ENCODE data around the gene SULT1B1.
"Not testable (repeated sequence)": the region's sequence is repeated elsewhere in the genome, so short reads cannot be mapped to it uniquely, and the experiment has no call there.

The SULT1B1 gene

DNA sequence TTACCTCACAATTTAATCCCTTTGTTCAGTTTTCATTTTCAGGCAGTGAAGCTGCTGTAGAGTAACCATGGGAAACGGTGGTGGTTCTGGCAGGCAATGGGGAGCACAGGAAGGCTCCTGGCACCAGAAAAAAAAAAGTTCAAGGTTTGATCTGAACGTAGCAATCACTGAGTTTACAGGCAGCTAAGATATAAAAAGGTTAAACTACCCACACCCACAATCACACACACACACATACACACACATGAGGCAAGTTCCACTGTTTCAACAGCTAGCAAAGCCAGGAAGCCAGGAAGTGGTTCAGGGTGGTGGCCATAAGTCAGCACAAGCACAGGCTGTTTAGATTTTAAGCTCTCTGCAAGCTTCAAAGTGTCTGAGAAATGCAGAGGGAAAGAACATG lies at the start of gene SULT1B1:
Gene SULT1B1 (minus strand): TSS at position 166 of the 400 bp plus-strand sequence. CDS start 5,403 bp downstream, outside the sequence.
- DNase-seq (ENCODE audit: low read depth in 1 of 2, low spot score in 1 of 2) = no peak

DNA sequence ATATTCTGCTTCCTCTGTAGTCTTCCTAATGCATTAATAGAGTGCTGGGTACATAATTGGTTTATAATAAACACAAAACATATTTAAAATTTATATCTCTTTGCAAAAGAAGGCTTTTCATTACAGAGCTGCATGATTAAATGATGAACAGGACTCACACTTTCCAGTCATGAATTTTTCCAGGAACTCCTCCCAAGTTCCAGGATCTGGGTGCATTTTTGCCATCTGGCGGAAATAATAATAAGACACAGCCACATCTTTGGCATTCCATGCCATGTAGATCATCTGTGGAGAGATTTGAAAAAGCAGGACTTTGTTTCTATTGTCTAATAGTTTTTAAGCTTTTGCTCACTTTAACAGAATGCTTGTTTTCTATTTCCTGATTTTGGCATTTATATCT lies 40.2 kb upstream of the SULT1B1 start:
- no peak for DNase-seq (ENCODE audit: low read depth in 1 of 2, low spot score in 1 of 2)

DNA sequence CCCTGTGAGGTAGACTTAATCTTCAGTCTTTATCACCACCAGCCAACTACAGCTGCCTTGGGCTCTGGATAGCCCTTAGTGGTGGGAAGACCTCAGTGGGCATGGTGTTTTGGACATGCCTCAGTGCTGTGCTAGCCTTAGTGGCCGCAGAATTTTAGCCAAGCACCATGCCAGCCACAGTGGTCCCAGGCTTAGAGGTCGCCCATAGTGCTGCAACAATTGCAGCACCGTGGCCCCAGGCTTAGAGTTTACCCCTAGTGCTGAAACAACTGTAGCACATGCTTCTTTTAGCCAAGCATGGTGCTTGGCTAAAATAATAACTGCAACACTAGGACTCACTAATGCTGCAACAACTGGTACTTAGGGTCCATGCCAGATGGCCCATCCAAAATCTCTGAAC lies 38.9 kb upstream of the SULT1B1 start:
- no peak for DNase-seq (ENCODE audit: low read depth in 1 of 2, low spot score in 1 of 2)

DNA sequence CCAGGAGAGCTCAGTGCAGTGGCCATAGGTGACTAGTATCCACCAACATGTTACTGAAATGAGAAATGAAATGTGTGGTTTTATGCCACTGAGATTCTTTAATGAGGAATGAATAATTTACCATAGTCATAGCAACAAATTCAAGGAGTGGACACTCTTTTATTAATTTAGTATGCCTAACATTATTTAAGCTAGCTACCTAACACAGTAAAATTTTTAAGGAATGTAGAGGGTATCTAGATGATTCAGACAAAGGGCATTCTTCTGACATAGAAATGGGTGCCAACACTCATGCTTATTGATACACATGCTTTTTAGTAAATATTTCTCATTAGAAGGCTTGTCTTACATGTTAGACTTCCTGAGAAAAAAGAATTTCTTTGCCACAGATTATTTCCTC lies 33.3 kb upstream of the SULT1B1 start:
- no peak for DNase-seq (ENCODE audit: low read depth in 1 of 2, low spot score in 1 of 2)

DNA sequence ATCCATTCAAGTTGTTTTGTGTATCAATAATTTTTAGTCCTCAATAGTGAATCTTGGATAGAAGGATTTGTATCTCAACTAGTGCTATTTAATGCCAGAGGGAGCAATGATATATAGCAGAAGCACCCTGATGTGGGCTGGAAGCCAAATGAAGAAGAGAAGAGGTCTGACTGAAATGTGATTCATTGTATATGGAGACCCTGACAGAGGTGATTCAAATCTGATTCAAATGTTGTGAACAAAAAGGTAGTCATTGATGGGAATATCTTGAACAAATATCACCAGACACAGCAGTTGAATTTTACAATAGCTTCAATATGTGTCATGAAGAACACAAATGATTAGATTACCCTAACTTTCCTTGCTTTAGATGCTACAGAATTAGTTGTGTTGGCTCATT lies 27.5 kb upstream of the SULT1B1 start:
- no peak for DNase-seq (ENCODE audit: low read depth in 1 of 2, low spot score in 1 of 2)

DNA sequence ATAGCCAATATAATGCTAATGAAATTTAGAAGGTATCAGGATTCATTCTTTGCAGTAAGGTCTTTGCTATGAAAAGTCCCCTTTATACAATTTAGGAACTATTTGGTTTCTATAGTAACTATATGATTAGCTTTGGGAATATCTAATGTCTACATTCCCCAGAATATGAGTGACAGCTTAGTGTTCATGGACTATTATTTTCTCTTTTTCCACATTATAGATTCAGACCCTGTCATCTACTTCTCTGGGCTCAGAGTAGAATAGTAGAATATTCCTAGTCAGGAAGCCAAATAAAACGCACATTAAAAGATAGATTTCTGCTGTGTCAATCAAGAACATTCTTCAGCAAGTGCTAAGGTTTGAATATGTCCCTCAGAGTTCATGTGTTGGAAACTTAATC lies 26.1 kb upstream of the SULT1B1 start:
- DNase-seq (ENCODE audit: low read depth in 1 of 2, low spot score in 1 of 2) = no peak

DNA sequence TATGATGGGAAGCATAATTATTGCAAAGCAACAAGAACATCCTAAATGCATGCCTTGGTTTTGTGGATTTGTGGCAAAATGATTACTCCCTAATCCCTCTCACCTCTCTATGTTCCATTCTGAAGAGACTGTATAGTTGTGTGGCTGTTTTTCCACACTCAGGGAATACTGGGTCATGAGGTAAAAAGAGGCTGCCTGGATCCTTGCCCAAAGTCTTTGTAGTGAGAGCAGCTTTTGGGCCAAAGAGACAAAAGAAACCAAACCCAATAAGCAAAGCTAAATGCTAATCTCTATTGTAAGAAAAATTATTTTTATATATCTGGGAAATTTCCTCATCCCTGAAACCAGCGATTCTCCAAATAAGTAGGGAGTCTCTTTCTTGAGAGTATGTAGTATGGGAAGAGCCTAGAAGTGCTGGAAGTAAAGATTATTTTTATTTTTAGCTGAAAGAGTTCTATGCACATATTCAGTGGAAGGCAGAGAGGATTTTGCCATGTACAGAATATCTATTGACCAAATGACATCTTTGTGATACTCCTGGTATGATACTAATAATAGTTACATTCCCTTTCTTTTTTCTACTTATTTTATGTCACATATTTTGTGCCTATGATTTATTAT lies 24.9 kb upstream of the SULT1B1 start:
- no peak for DNase-seq (ENCODE audit: low read depth in 1 of 2, low spot score in 1 of 2)

DNA sequence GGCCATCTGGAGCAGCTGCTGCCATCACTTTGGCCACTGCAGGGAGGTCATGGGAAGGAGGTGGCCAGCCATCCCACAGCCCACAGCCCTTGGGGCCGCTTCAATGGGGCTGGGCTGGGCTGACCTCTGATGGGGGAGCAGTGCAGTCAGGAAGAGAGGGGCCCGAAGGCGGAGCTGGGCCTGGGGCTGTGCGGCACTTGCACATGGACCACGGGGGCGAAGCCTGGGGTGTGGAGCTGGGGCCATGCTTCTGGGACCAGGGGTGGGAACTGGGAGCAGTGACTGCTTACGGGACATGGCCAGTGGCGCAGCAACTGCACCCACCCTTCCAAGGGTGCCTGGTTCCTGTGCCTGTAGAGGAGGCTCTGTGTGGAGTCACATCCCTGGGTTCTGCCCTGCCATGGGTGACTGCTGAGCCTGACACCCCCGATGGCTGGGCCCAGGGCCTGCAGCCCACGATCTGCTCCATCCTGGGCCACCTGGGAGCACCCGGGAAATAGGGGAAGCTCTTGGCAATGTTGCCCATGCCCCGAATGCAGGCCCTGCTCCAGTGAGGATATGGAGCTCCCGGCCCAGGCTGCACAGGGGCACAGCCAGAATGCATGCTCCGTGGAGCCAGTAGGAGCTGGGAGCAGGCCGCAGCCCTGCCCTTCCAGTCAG lies 22.4 kb upstream of the SULT1B1 start:
- no peak for DNase-seq (ENCODE audit: low read depth in 1 of 2, low spot score in 1 of 2)

DNA sequence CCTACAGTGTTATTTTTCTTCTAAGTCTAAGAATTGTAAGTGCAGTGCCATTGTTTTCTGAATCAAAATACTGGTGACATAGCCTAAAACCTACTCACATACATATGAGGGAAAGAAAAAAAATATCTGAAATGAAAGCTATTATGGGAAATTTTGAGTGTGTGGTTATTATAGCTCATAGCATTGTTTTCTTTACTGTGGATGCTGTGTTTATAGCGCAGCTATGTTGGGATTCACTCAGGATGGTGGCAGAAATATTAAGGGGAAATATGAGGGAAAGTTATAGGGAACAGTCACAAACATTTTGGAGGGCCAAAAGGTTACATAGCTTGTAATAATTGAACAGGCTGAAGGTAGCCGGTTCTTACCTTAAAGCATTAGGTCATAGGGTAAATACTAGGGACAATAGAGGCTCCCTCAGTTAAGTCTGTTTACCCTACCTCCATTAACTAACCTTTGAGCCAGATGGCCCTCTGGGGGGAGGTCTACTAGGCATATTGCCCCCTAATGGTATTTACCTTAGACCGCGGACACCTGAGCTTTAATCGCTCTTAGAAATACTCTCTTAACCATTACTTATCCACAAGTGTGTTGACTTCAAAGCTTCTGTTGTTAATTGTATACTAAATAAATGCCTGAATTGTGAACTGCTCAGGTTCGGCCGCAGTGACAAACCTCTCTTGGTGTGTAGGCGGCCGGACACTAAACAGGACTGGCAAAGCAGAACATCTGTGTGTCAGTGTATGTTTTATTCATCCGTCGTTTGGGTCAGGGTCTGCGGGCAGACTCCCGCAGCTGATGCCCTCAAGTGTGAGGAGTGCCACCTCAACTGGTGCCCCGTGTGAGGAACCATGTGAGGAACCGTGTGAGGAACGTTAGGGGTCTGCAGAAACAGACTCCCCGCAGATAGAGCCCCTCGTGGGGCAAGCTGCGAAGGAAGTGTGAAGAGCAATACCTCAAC lies 21.3 kb upstream of the SULT1B1 start:
- DNase-seq (ENCODE audit: low read depth in 1 of 2, low spot score in 1 of 2) = no peak

DNA sequence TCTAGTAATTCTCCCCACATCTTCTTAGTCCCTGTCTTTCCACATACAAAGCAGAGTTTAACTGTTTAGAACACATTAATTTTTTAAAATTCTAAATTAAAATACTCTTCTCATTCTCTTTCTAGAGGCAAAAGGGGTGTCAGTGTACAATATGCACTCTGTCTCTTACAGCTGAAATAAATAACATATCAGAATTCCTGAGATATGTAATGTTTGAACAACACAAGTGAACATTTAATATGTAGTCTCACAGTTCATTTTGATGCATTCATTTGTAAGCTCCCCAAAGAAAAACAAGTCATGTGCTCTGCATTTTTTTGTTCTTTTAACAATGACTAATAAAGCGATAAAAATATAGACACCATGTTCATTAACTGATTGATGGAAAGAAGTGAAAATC lies 19.7 kb upstream of the SULT1B1 start:
- no peak for DNase-seq (ENCODE audit: low read depth in 1 of 2, low spot score in 1 of 2)

DNA sequence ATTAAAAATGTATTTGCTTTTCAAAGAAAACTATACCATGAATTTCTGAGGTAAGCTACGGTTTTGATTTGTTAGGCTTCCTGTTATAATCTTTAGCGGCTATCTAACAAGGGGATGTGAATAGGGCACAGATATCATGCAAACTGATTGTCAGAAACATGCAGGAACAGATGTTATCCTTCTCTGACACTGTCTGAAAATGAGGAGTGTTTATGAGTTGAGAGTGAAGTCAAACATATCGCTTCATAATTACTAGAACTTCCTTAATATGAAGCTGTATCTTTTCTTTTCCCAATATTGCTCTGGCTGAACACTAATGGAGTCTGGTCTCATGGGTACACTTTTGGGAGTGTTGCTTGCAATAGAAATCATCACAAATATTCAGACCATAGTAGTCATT lies 16.3 kb upstream of the SULT1B1 start:
- DNase-seq (ENCODE audit: low read depth in 1 of 2, low spot score in 1 of 2) = no peak

DNA sequence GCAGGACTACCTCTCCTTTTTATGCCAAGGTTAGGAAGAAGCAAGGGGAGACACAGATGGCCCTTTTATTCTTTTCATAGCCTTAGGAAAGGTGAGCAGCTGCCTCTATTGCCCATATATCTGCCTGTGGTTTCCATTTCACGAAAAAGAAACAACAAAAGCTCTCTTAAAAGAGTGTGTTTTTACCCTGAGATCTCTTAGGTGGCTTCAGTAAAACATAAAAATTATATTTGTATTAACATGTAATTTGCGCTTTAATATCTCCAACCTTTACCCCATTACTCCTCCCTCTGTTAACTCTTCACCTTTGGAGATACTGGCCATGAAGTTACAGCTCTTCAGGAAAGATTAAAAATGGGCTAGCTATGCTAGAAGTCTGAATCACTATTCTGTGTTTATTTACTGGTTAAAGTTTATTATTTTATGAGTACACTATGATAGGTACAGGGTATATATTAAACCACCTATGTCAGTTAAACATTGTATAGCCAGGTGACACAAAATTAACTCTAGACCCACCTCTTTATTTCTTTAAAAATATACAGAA lies 15.0 kb upstream of the SULT1B1 start:
- no peak for DNase-seq (ENCODE audit: low read depth in 1 of 2, low spot score in 1 of 2)

DNA sequence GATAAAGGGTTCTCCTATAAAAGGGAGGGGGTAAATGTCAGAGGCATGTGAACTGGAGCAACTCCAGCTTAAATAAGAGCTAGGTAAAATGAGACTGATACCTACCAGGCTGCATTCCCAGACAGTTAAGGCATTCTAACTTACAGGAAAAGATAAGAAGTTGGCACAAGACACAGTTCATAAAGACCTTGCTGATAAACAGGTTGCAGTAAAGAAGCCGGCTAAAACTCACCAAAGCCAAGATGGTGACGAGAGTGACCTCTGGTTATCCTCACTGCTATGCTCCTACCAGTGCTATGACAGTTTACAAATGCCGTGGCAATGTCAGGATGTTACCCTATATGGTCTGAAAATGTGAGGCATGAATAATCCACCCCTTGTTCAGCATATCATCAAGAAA lies 13.1 kb upstream of the SULT1B1 start:
- DNase-seq (ENCODE audit: low read depth in 1 of 2, low spot score in 1 of 2) = no peak

DNA sequence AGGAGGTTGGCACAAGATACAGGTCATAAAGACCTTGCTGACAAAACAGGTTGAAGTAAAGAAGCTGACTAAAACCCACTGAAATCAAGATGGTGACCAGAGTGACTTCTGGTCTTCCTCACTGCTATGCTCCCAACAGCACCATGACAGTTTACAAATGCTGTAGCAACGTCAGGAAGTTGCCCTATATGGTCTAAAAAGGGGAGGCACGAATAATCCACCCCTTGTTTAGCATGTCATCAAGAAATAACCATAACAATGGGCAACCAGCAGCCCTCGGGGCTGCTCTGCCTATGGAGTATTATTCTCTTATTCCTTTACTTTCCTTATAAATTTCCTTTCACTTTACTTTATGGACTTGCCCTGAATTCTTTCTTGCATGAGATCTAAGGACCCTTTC lies 8.1 kb upstream of the SULT1B1 start:
- not testable (repeated sequence) for DNase-seq (ENCODE audit: low read depth in 1 of 2, low spot score in 1 of 2)

DNA sequence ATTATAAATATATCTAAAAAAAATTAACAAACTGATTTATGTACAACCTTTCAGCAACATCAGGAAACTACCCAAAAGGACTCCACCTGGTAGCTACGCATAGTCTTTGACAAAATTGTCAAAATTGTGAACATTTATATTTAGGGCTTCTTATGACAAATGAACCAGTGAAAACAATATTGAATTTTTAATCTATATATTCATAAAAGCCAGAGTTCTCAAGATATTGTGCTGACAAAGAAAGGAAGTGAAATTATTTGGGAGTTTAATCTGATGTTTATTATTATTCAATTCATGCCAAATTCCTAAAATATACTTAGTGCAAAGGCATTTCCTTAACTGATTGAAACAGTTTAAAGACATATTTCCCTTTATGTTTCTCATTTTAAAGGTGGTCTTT lies 5.3 kb upstream of the SULT1B1 start:
- no peak for DNase-seq (ENCODE audit: low read depth in 1 of 2, low spot score in 1 of 2)

DNA sequence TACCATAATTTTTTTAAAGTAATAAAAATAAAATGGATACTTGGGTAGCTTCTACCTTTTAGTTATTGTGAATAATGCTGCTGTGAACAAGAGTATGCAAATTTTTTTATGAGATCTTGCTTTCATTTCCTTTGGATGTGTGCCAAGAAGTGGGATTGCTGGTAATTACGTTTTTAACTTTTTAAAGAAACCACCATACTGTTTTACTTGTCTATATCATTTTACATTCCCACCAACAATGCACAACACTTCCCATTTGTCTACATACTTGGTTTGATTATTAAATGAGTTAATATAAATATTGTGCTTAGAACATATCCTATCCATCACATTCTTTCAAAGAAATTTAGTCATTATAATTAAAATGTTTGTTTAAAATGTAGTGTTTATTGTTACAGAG lies 3.9 kb upstream of the SULT1B1 start:
- no peak for DNase-seq (ENCODE audit: low read depth in 1 of 2, low spot score in 1 of 2)

DNA sequence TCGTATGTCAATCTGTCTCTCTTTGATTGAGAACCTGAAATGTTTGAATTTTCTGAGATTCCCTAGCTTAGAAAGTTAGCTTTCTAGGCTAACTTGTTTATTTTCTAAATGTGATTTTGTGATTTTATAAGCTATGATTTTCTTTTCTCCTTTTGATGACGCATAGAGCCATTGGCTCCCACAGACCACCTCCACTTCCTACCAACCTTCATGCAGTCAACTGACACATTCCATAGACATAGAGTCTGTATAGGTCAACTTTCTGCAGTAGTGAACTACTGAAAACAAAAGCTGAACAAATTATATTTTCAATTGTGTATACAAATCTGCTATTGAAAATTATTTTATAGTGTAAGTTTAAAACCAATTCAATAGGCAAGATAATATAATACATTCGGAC lies 2.8 kb upstream of the SULT1B1 start:
- no peak for DNase-seq (ENCODE audit: low read depth in 1 of 2, low spot score in 1 of 2)

DNA sequence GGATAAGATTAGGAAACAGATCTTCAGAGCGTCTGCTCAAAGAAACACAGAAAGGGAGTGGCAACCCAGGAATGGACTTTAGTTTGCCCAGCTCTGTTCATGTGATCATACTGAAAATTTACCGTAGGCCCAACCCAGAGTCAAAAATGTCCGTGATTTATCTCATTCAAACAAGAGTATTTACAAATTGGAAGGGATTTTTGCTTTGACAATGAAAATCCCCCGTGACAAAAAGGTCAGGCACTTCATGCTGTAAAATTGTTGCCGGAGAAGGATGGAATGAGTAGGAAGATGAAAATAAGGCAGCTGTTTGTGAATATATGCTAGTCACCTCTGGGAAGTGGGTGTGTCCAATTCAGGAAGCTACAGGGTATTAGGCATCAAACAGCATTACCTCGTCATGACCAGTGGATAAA lies 1.2 kb downstream of the SULT1B1 start:
- no peak for DNase-seq (ENCODE audit: low read depth in 1 of 2, low spot score in 1 of 2)

DNA sequence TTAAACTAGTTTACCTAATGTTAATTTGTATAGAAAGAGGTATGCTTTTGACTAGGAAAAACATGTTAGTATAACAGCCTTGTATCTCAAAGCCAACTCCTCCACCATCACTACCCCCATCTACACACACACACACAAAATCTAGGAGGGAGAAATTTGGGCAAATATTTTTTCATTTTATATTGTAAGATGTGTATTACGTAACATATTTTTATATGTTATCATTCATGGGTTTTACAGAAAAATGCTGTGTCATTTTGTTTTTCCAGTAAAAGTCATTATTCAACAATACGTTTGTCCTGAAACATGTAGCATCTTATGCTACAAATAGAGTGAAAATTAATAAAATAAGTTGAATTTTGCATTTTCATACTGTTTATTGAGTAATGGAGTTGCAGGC lies 3.0 kb downstream of the SULT1B1 start:
- no peak for DNase-seq (ENCODE audit: low read depth in 1 of 2, low spot score in 1 of 2)

DNA sequence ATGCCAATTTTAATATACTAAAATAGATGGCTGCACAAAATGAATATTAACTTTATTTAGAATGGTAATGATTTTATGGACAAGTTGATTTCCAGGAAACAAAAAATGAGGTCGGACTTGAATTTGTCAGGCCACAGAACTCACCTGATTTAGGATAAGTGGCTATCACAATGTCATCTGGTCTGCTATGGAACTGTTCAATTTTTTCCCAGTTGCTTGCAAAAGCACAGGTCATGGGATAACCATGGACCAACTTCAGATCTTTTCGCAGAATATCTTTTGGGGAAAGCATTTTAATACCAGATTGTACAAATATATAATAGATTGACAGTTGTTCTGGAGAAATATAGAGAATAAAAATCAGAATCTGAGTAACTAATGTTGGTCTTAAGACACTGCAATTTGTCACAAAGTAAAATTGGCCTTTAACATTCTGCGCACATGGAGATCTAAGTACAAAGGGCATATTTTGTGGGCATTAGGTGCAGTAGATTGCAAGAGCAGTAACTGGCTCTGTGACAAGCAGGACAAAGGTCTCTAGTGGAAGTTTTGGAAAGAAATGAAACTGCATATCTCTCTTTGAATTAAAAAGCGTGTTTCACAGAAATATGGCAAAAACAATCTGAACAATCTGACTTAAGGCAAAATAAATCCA lies 5.4 kb downstream of the SULT1B1 start:
- no peak for DNase-seq (ENCODE audit: low read depth in 1 of 2, low spot score in 1 of 2)

DNA sequence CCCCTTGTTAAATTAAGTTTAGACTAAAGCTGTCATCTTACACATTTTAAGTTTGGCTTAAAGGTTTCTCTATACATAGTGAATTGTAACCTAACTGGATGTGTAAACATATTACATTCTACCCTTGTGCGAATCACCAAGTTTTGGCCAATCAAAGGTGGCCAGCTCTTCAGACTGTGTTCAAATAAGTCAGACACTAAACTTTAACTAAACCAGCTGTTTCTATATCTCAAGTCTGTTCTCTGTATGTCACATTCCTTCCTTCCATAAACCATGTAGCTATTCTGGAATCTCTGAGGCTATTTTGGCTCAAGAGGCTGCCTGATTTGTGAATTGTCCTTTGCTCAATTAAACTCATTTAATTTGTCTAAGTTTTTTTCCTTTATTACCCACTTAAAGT lies 6.7 kb downstream of the SULT1B1 start:
- no peak for DNase-seq (ENCODE audit: low read depth in 1 of 2, low spot score in 1 of 2)

All from activated T-helper 1 cell treated with anti-CD3 and anti-CD28 coated beads, Interleukin-2, amount 50 U/mL, for 16 hours (primary cell).